ENCODE results near the gene TSPAN1.

GRCh38 chr1:46193984-46194570 is 19.2 kb downstream of the TSPAN1 start:
- no peak for TF ChIP-seq REST (IDR thresholded peaks at IDR 0.05; ENCODE audit: insufficient read depth in 1 of 2, low read depth in 2 of 2, low read length in 2 of 2)
- no peak for TF ChIP-seq SIN3A (IDR thresholded peaks at IDR 0.05; ENCODE audit: borderline replicate concordance, insufficient read depth, low read length)
- TF ChIP-seq TAF1 (IDR thresholded peaks at IDR 0.05; ENCODE audit: borderline replicate concordance, insufficient read depth, low read length), result no peak
